Activated B cell treated with CpG ODN at 0.5 μM for 24 hours (primary cell): Measurements from ENCODE around the gene UBE2O. TPM values are rescaled to one million over a fixed set of nuclear protein-coding genes. Genes with fewer than 3 reads are reported as not detected.

Source experiments
- ATAC-seq: fragments of 200-7000 bp; cut with Tn5 transposase; one replicate; pipeline ENCODE4 v1.10.0; 2021; ENCODE audit warnings: low read depth, mild to moderate bottlenecking, moderate library complexity
- CTCF ChIA-PET: fragments of 350-600 bp; sonication (Branson Sonifier 250); formaldehyde crosslinking; loops from one replicate; lab custom pipeline; 2021; ENCODE audit warnings: antibody characterized with exemption; lab: Charles Lee
- POLR2A ChIA-PET: fragments of 350-600 bp; sonication (Branson Sonifier 250); formaldehyde crosslinking; loops from one replicate; lab custom pipeline; 2021; ENCODE audit warnings: antibody characterized with exemption; lab: Charles Lee
- DNase-seq: peaks from one replicate; pipeline ENCODE4 v3.0.0; 2022
- H3K27ac Mint-ChIP-seq: one replicate; pipeline ENCODE4 v1.8.0; 2020; ENCODE audit warnings: mixed read lengths
- H3K27me3 Mint-ChIP-seq: one replicate; pipeline ENCODE4 v1.8.0; 2021; ENCODE audit warnings: mixed read lengths
- H3K36me3 Mint-ChIP-seq: one replicate; pipeline ENCODE4 v1.8.0; 2021; ENCODE audit warnings: low read depth, mixed read lengths
- H3K4me1 Mint-ChIP-seq: one replicate; pipeline ENCODE4 v1.8.0; 2021; ENCODE audit warnings: mixed read lengths
- H3K4me3 Mint-ChIP-seq: one replicate; pipeline ENCODE4 v1.8.0; 2020; ENCODE audit warnings: mild to moderate bottlenecking, mixed read lengths
- H3K9me3 Mint-ChIP-seq: one replicate; pipeline ENCODE4 v1.8.0; 2020; ENCODE audit warnings: mixed read lengths
- intact Hi-C: fragments of 100-400 bp; cut with micrococcal nuclease; formaldehyde crosslinking; loops from one replicate; pipeline ENCODE4 v1.15.1; 2024
- total RNA-seq: library from RNA; stranded (reverse); gene quantifications from 2 replicates; pipeline ENCODE4 v1.2.3, GENCODE V29; 2022
- TF ChIP-seq, protein P1 (sequence below): fragments of 200-600 bp; IDR thresholded peaks from one replicate; pipeline ENCODE4 v1.8.0; 2022; ENCODE audit warnings: antibody characterized with exemption, mild to moderate bottlenecking

The UBE2O gene
- total RNA-seq, 1 donor from 2014 or later: 39.0 TPM

DNA sequence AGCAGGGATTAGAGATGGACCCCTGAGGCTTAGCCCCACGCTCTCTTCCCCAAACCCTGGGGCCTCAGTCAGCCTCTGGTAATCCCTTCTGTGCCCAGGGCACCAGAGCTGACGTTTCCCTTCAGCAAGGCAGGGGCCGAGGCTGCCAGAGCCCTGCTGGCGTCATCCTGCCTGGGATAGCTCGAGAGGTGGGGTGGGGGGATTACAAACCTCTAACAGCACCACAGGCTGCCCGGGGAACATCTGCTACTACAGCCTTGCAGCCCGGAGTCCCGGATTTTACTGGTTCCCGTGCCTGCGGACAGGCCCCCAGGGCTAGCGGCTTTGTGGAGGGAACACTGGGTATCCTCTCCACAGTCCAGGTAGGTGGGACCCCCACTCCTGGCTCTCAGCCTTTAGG lies 14.4 kb upstream of the UBE2O start, which contains the start of gene AANAT:
Gene AANAT, plus strand, starts transcription at position 238 of the 400 bp plus-strand sequence. CDS start 1,144 bp downstream, outside the sequence.
- H3K4me3 Mint-ChIP-seq: no peak within 1 kb of the TSS
- H3K4me1 Mint-ChIP-seq: peaks cover 28% of the 10 kb centered on the region
- no peak for ATAC-seq
- peak within 1 kb of the TSS; percentile 56 for H3K27ac Mint-ChIP-seq
- ChIA-PET CTCF (interaction anchor here (0.9 to 5.6 kb wide), 17 partner anchors 8 to 69 kb away, joined by 3 to 129 read pairs (median 5); partner anchors contain the start of genes RHBDF2 and UBE2O), POLR2A (interaction anchor here (1.0 to 4.5 kb wide), 12 partner anchors 9 to 61 kb away, joined by 3 to 48 read pairs (median 5); partner anchors contain the start of gene RHBDF2)
- TF ChIP-seq, protein P1, sequence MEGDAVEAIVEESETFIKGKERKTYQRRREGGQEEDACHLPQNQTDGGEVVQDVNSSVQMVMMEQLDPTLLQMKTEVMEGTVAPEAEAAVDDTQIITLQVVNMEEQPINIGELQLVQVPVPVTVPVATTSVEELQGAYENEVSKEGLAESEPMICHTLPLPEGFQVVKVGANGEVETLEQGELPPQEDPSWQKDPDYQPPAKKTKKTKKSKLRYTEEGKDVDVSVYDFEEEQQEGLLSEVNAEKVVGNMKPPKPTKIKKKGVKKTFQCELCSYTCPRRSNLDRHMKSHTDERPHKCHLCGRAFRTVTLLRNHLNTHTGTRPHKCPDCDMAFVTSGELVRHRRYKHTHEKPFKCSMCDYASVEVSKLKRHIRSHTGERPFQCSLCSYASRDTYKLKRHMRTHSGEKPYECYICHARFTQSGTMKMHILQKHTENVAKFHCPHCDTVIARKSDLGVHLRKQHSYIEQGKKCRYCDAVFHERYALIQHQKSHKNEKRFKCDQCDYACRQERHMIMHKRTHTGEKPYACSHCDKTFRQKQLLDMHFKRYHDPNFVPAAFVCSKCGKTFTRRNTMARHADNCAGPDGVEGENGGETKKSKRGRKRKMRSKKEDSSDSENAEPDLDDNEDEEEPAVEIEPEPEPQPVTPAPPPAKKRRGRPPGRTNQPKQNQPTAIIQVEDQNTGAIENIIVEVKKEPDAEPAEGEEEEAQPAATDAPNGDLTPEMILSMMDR: no peak
- intact Hi-C loops: no loop called here
- no peak for DNase-seq
- H3K36me3 Mint-ChIP-seq: peaks cover 25% of the 10 kb centered on the region
- no peaks in the 10 kb centered on the region for H3K27me3 Mint-ChIP-seq
- H3K9me3 Mint-ChIP-seq: no peaks in the 10 kb centered on the region

DNA sequence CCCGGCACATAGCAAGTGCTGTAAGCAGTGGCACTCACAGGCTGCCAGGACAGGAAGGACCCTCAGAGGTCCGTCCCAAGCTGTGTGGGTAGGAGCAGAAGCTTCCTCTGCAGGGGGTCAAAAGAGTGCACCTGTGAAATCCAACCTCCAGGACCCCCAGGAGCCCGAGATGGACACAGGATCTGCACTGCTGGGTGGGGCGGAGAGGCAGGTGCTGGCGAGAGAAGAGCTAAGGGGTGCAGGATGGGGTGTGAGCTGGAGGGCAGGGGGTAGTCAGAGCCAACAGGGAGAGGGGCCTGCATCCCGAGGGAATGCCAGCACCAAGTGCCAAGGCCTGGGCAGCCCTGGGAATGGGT lies 13.8 kb upstream of the UBE2O start:
- ChIA-PET CTCF (interaction anchor here (0.6 to 5.6 kb wide), 19 partner anchors 9 to 90 kb away, joined by 3 to 129 read pairs (median 4); partner anchors contain the start of genes RHBDF2 and UBE2O), POLR2A (interaction anchor here (1.0 to 4.5 kb wide), 11 partner anchors 10 to 61 kb away, joined by 3 to 48 read pairs (median 5); partner anchors contain the start of gene RHBDF2)
- Mint-ChIP-seq H3K9me3 (no peaks in the 10 kb centered on the region), H3K27ac (peak overlapping the region; percentile 56), H3K36me3 (peaks cover 19% of the 10 kb centered on the region), H3K4me3 (no peak overlapping the region), H3K27me3 (no peaks in the 10 kb centered on the region), H3K4me1 (peaks cover 28% of the 10 kb centered on the region)
- intact Hi-C loops: loop anchor here (1.0 kb wide), 4 partner anchors 16 to 58 kb away; partner anchors contain the start of gene RHBDF2
- TF ChIP-seq, protein P1: no peak
- DNase-seq (no peak), ATAC-seq (no peak)

DNA sequence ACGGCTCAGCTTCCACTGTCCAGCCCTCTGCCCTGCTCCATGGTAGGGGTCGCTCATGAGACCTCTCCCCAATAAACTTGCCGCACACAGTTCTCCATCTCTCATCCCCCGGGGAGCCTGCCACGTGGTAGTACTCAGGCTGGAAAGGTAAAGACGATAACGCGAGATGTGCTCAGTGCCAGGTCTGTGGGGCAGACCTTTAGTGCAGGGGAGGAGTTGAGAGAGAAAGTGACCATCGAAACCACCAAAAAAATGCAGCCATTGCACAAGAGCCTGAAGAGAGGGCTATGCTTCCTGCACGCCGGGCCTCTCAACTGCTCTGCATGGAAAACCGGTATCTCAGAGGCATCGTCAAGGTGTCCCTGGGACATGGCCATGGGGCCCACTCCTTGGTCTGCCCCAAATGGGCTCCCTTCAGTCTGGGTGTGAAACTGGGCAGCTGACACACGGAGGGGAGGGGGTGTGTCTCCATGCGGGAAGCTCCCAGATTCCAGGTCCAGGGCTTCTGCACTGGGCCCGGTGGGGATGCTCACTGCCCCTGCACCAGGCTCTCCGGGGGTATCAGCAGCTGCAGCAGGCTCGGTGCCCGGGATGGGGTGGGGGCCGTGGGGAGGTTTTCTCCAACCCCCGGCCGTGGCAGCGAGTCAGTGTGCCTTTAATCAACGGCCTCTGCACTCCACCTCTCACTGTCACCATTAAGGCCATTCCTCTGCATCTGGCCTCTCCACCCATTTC lies 9.8 kb upstream of the UBE2O start:
- intact Hi-C loops: no loop called here
- H3K36me3 Mint-ChIP-seq: no peaks in the 10 kb centered on the region
- CTCF ChIA-PET: interaction anchor here (0.6 to 5.6 kb wide), 6 partner anchors 40 to 1394 kb away, joined by 3 to 129 read pairs (median 4); partner anchors contain the start of gene RHBDF2
- DNase-seq (no peak), ATAC-seq (no peak)
- H3K9me3 Mint-ChIP-seq: no peaks in the 10 kb centered on the region
- no peak overlapping the region for H3K4me3 Mint-ChIP-seq
- TF ChIP-seq, protein P1: no peak
- no peaks in the 10 kb centered on the region for H3K27me3 Mint-ChIP-seq
- peaks cover 19% of the 10 kb centered on the region for H3K4me1 Mint-ChIP-seq
- no peak overlapping the region for H3K27ac Mint-ChIP-seq
- POLR2A ChIA-PET: interaction anchor here (0.7 to 3.1 kb wide), 5 partner anchors 12 to 45 kb away, joined by 4 to 10 read pairs (median 4); partner anchors contain the start of gene RHBDF2

DNA sequence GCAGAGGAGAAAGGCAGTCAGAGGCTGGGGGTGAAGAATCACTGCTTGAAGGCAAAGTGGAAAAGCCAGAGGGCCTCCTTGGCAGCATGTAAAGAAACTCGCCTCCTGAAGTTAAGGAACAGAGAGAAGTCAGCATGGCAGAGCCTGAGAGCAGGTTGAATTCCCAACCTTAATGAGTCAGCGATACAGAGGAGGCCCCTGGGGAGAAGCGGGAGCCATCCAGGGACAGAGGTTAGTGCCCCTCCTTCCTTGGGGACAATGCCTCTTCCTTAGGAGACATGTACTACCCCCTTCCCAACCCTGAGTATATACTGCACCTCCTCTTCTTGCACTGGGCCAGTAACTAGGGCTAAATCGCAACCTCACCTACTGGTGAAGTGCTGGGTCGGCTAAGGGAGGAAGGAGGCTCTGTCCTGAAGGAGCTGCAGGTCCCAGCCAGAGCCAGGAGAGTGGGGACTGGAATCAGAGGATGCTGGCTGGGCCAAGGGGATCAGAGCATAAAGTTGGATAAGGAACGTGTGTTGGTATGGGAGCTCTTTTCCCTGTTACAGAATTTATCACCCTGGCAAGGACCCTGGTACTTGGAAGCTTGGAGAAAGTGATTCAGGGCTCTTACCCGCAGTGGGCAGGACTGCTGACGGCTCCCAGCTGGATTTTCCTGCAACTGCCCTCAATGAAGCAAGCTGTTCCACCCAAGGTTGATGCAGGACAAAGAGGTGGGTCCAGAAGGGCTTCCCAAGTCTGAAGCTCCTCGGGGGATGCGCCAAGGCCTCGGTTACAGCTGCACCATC lies 9.0 kb upstream of the UBE2O start:
- ChIA-PET POLR2A (interaction anchor here (2.0 to 3.1 kb wide), 2 partner anchors 40 to 45 kb away, joined by 4 to 10 read pairs; partner anchors contain the start of gene RHBDF2), CTCF (interaction anchor here (1.1 to 1.6 kb wide), 3 partner anchors 40 to 64 kb away, joined by 3 to 5 read pairs (median 4); no protein-coding TSS in a partner anchor)
- Mint-ChIP-seq H3K4me3 (no peak overlapping the region), H3K4me1 (peaks cover 16% of the 10 kb centered on the region), H3K27me3 (no peaks in the 10 kb centered on the region), H3K36me3 (no peaks in the 10 kb centered on the region), H3K27ac (no peak overlapping the region), H3K9me3 (no peaks in the 10 kb centered on the region)
- intact Hi-C loops: no loop called here
- TF ChIP-seq, protein P1: no peak
- DNase-seq: no peak
- no peak for ATAC-seq
